ENCODE results near the gene SDR42E2.

- TF ChIP-seq, protein P1, sequence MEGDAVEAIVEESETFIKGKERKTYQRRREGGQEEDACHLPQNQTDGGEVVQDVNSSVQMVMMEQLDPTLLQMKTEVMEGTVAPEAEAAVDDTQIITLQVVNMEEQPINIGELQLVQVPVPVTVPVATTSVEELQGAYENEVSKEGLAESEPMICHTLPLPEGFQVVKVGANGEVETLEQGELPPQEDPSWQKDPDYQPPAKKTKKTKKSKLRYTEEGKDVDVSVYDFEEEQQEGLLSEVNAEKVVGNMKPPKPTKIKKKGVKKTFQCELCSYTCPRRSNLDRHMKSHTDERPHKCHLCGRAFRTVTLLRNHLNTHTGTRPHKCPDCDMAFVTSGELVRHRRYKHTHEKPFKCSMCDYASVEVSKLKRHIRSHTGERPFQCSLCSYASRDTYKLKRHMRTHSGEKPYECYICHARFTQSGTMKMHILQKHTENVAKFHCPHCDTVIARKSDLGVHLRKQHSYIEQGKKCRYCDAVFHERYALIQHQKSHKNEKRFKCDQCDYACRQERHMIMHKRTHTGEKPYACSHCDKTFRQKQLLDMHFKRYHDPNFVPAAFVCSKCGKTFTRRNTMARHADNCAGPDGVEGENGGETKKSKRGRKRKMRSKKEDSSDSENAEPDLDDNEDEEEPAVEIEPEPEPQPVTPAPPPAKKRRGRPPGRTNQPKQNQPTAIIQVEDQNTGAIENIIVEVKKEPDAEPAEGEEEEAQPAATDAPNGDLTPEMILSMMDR (IDR thresholded peaks at IDR 0.05) = no peak
- TF ChIP-seq POLR2A (IDR thresholded peaks at IDR 0.05) = no peak
These were observed 37.6 kb upstream of the SDR42E2 start for GRCh38 chr16:22124583-22125284.
